Measurements from ENCODE around the gene HMGCL.
"Not testable (repeated sequence)": the region's sequence is repeated elsewhere in the genome, so short reads cannot be mapped to it uniquely, and the experiment has no call there.

HMGCL gene

DNA sequence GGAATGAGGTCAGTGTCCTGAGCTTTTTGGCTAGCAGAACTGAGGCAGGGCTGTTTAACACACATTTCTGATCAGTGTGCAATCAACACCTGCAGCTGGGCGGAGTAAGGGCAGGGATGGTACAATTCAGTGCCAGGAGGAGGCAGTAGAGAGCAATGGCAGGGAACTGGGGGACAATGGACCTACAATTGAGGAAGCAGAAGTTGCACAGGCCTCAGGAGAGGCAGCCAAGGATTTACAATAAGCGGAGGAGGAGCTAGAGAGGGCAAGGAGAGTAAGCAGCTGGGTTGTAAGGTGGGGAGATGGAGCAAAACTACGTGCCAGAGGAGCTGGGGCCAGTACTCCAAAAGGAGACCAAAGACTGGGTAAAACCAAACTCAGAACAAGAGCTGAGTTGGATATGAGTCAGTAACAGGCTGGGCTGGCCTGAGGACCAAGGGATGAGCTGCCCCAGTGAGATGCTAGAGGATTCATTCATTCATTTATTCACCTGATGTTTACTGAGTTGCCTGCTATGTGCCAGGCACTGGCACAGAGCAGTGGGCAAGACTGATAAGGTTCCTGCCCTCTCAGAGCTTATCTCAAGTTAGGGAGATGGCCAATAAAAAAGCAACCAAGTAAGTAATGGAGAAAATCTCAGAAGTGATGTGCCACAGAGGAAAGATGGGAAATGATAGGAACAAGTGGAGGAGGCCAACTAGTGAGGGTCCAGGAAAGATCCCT, 14.2 kb downstream of the HMGCL start:
- Mint-ChIP-seq H3K27me3 (no peaks in the 10 kb centered on the region), H3K27ac (no peak overlapping the region), H3K9me3 (no peaks in the 10 kb centered on the region), H3K4me3 (no peak overlapping the region), H3K36me3 (ENCODE audit: low read depth) (peaks cover 38% of the 10 kb centered on the region), H3K4me1 (ENCODE audit: low read depth) (peaks cover 7% of the 10 kb centered on the region)
- peak; percentile 69 for DNase-seq

DNA sequence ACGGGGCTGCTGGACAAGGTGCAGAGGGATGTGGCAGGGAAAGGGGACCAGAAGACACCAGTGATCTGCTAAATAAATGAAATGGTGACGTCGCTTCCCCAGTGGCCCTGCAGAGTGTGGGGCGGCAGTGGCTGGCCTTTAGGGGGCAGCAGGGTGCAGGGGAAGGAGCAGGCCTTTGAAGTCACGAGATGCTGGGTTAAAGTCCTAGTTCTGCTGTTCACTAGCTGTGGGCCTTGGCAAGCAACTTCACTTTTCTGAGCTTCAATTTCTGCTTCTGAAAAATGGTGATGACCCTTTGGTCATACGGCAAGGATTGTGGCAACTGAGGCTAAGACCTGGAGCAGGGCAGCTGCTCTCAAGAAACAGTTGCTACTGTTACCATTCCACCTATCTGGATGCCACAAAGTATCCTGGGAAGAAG, 15.5 kb downstream of the HMGCL start:
- peak; percentile 86 for DNase-seq
- Mint-ChIP-seq H3K9me3 (no peaks in the 10 kb centered on the region), H3K27ac (no peak overlapping the region), H3K36me3 (ENCODE audit: low read depth) (peaks cover 31% of the 10 kb centered on the region), H3K4me1 (ENCODE audit: low read depth) (peaks cover 7% of the 10 kb centered on the region), H3K4me3 (no peak overlapping the region), H3K27me3 (no peaks in the 10 kb centered on the region)

DNA sequence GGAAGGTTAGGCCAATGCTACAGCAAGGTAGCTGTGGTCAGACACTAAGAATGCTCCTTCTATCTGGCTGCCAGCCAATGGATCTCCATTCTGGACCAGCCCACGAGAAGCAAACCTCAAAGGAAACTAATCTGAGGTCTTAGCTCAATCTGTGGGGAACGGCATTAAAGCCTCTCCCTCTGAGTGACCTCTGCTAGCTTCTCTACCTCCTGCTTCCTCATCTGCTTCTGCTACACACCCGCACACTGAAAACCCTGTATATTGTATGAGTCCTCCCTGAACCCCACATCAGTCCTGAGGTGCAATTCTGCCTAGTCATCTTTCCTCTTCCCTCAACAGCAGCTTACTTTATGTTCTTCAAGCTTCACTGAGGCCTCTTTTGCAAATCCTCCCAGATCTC, 17.8 kb downstream of the HMGCL start:
- H3K36me3 Mint-ChIP-seq (ENCODE audit: low read depth) = peaks cover 13% of the 10 kb centered on the region
- no peak for DNase-seq
- peak overlapping the region; percentile 60 for H3K27ac Mint-ChIP-seq
- no peaks in the 10 kb centered on the region for H3K9me3 Mint-ChIP-seq
- H3K27me3 Mint-ChIP-seq = no peaks in the 10 kb centered on the region
- peaks cover 7% of the 10 kb centered on the region for H3K4me1 Mint-ChIP-seq (ENCODE audit: low read depth)
- no peak overlapping the region for H3K4me3 Mint-ChIP-seq

DNA sequence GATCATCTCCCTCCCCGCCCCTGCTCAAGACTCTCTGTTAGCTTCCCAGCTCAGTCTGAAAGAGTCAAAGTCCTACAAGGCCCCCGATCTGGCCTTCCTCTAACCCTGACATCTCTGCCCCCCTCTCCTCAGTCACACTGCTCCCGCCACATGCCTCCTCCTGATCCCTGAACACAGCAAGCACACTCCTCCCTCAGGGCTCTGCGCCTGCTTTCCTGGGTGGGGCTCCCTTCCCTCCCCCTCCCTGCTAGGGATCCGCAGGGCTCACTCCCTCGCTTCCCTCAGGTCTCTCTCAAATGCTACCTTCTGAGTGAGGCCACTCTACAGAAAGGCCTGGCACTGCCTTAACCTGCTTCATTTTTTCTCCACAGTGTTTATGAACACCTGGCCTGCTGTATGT, 18.9 kb downstream of the HMGCL start:
- peak overlapping the region; percentile 26 for H3K27ac Mint-ChIP-seq
- H3K27me3 Mint-ChIP-seq = no peaks in the 10 kb centered on the region
- no peak for DNase-seq
- no peaks in the 10 kb centered on the region for H3K9me3 Mint-ChIP-seq
- H3K36me3 Mint-ChIP-seq (ENCODE audit: low read depth) = peaks cover 4% of the 10 kb centered on the region
- H3K4me3 Mint-ChIP-seq = no peak overlapping the region
- peaks cover 15% of the 10 kb centered on the region for H3K4me1 Mint-ChIP-seq (ENCODE audit: low read depth)

DNA sequence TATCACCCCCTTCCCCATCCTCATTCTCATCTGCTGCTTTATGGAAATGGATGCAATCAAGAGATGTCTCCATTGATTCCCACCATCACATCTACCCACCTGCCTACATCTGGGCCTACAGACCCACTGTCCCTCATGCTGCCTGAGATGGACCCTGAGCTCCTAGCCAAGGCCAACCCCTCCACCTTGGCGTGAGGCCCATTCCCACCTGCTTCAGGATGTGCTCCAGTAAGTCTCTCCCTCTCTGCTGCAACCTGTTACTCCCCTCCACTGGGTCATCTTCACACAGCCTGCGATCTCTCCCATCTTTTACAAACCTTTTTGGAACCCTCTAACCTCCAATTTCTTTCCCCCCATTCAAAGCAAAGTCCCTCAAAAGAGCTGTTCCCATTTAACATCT, 20.2 kb downstream of the HMGCL start:
- DNase-seq = no peak
- no peaks in the 10 kb centered on the region for H3K27me3 Mint-ChIP-seq
- peaks cover 14% of the 10 kb centered on the region for H3K4me1 Mint-ChIP-seq (ENCODE audit: low read depth)
- peaks cover 8% of the 10 kb centered on the region for H3K36me3 Mint-ChIP-seq (ENCODE audit: low read depth)
- no peak overlapping the region for H3K4me3 Mint-ChIP-seq
- no peaks in the 10 kb centered on the region for H3K9me3 Mint-ChIP-seq
- H3K27ac Mint-ChIP-seq = peak overlapping the region; percentile 19

DNA sequence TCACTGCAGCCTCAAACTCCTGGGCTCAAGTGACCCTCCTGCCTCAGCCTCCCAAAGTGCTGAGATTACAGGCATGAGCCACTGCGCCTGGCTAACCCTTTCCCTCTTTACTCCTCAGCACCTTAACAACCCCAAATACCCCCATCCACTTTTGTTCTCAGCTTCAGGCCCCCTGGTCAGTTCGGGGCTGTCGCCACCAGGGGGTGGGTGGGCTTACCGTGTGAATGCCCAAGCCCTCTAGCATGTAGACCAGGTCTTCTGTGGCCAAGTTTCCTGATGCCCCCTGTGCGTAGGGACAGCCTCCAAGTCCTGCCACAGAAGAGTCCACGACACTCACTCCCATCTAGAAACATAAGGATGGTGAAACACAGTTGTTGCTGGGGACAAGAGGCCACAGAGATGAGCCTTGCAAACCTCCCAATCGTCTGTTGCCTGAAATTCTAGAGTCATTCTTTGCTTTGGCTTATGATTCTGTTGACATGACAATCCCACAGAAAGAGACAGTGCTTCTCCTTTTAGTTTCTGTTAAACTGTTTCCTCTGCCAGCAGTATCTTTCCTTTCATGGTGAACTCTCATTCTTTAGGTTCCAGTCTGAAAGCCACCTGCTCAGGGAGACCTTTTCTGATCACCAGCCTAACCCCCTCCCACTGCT, 20.9 kb downstream of the HMGCL start:
- no peak for DNase-seq
- peak overlapping the region; percentile 61 for H3K27ac Mint-ChIP-seq
- H3K4me1 Mint-ChIP-seq (ENCODE audit: low read depth) = peaks cover 16% of the 10 kb centered on the region
- no peaks in the 10 kb centered on the region for H3K9me3 Mint-ChIP-seq
- H3K27me3 Mint-ChIP-seq = no peaks in the 10 kb centered on the region
- peaks cover 14% of the 10 kb centered on the region for H3K36me3 Mint-ChIP-seq (ENCODE audit: low read depth)
- no peak overlapping the region for H3K4me3 Mint-ChIP-seq

DNA sequence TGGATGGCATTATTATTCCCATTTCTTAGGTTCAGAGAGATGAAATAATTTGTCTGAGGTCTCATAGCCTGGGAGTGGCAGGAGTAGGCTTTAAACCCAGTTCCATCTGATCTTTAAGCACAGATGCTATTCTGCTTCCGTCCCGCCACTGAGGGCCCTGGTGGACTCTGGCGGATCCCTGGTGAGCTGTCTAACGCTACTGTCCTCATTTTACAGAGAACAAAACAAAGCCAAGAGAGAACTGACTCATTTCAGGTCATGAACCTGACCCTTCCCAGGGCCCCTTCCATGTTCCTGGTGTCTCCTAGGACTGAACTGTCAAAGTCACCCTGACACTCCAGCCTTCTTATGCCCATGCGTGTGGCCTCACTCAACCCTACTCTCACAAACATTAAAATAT, 21.6 kb downstream of the HMGCL start:
- DNase-seq = no peak
- H3K36me3 Mint-ChIP-seq (ENCODE audit: low read depth) = peaks cover 20% of the 10 kb centered on the region
- H3K9me3 Mint-ChIP-seq = no peaks in the 10 kb centered on the region
- H3K4me3 Mint-ChIP-seq = no peak overlapping the region
- peak overlapping the region; percentile 61 for H3K27ac Mint-ChIP-seq
- H3K27me3 Mint-ChIP-seq = no peaks in the 10 kb centered on the region
- H3K4me1 Mint-ChIP-seq (ENCODE audit: low read depth) = peaks cover 21% of the 10 kb centered on the region

DNA sequence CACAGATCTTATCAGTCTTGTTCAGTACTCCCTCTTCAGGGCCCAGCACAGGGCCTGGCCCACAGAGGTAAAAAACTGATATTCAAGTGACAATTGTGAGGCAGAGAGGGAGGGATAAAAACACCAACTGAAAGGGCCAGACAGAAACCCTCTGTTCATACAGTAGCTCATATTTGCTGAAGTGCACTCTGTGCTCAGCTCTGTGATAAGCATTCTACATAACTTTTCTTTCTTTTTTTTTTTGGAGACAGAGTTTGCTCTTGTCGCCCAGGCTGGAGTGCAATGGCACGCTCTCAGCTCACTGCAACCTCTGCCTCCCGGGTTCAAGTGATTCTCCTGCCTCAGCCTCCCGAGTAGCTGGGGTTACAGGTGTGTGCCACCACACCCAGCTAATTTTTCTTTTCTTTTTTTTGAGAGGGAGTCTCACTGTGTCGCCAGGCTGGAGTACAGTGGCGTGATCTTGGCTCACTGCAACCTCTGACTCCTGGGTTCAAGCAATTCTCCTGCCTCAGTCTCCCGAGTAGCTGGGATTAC, 22.4 kb downstream of the HMGCL start:
- not testable (repeated sequence) for H3K27me3 Mint-ChIP-seq, DNase-seq
- peaks cover 26% of the 10 kb centered on the region for H3K36me3 Mint-ChIP-seq (ENCODE audit: low read depth)

DNA sequence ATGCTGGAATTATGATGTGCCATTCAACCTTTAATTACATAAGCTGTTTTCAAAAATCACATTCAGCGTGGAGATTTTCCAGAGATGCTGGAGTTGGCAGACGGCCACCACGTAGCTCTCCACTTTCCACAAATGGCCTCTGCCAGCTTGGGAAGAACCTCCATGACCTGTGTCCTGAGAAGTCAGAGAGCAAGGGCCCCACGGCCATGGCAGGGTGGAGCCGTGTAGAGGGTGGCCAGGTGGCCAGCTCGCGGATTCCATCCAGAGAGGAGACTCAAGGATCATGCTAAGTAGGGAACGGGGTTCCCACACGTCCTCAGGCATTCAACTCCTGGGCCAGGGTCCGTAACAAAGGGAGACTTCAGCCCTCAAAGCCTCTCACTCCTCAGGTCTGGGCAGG, 23.4 kb downstream of the HMGCL start:
- Mint-ChIP-seq H3K9me3 (no peaks in the 10 kb centered on the region), H3K27me3 (no peaks in the 10 kb centered on the region), H3K27ac (peak overlapping the region; percentile 51), H3K4me3 (peak overlapping the region; percentile 98), H3K4me1 (ENCODE audit: low read depth) (peaks cover 21% of the 10 kb centered on the region), H3K36me3 (ENCODE audit: low read depth) (peaks cover 34% of the 10 kb centered on the region)
- DNase-seq = no peak

More for the DNA sequence above, 22.4 kb downstream of the HMGCL start:
- H3K27ac Mint-ChIP-seq = peak overlapping the region; percentile 67
- peaks cover 21% of the 10 kb centered on the region for H3K4me1 Mint-ChIP-seq (ENCODE audit: low read depth)
- not testable (repeated sequence) for H3K9me3 Mint-ChIP-seq, H3K4me3 Mint-ChIP-seq

DNA sequence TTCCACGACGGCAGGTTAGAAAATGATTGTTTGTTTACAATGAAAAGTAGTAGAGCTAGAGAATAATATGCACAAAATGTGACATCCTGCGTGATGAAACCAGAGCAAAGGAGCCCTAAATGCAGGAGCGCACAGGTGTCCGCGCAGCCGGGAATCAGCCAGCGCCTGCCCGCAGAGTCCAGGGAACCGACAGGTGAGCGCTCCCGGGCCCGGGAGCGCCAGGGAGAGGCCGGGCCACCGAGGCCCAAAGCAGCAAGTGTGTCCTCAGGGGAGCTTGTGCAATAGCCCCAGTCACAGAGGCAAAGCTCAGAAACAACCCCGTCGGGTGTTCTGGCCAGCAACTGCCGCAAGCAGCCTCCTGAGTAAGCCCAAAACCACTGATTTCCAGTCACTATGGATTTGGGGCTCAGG, 23.9 kb downstream of the HMGCL start:
- peak overlapping the region; percentile 94 for H3K27ac Mint-ChIP-seq
- no peaks in the 10 kb centered on the region for H3K9me3 Mint-ChIP-seq
- peak; percentile 32 for DNase-seq
- H3K4me3 Mint-ChIP-seq = peak overlapping the region; percentile 98
- peaks cover 39% of the 10 kb centered on the region for H3K36me3 Mint-ChIP-seq (ENCODE audit: low read depth)
- H3K27me3 Mint-ChIP-seq = no peaks in the 10 kb centered on the region
- H3K4me1 Mint-ChIP-seq (ENCODE audit: low read depth) = peaks cover 21% of the 10 kb centered on the region

DNA sequence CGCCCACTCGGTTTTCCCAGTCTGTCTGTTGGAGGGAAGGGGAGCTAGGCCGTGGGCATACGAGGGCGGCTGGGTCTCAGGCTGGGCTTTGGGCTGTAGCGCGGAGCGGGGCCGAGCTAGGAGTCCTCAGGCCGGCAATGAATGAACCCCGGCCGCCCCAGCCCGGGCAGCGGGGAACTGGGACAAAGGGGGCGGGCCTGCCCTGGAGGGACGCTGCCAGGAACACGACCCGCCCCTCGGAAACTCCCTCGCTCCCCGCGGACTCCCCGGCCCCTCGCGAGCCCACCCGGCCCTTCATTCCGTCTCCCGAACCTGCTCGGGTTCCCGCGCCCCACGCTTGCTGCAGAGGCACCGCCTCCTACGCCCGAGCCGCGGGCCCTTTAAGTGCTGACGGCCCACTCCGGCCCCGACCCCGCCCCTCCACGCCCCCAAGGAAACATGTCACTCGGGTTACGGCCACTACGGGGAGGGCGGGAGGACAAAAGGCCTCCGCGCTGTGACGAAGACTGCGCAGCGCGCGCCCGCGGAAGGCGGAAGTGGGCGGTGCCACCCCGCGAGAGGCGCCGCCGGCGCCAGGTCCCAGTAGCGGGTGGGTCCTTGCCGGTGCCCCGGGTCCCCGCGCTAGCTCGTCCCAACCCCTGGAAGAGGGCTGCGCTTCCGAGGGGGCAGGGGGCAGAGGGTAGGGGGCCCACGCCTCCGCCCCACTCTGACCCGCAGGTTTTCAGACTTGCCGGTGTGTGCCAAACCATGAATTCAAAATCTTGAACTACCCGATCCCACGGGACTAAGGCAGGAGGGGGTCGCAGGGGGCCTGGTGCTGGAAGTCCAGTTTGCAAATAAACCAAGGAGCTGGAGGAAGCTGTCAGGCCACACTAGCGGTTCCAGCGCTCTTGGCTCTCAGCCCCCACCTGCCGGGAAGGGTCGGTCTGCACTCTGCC, 24.6 kb downstream of the HMGCL start, which contains the start of gene GALE:
Gene GALE, minus strand, starts transcription at position 355 of the 938 bp plus-strand sequence. CDS start 1,747 bp downstream, outside the sequence.
- Mint-ChIP-seq H3K9me3 (no peaks in the 10 kb centered on the region), H3K27me3 (no peaks in the 10 kb centered on the region), H3K4me3 (peak within 1 kb of the TSS; percentile 98), H3K36me3 (ENCODE audit: low read depth) (peaks cover 44% of the 10 kb centered on the region), H3K4me1 (ENCODE audit: low read depth) (peaks cover 21% of the 10 kb centered on the region), H3K27ac (peak within 1 kb of the TSS; percentile 94)
- DNase-seq = peak; percentile 98

DNA sequence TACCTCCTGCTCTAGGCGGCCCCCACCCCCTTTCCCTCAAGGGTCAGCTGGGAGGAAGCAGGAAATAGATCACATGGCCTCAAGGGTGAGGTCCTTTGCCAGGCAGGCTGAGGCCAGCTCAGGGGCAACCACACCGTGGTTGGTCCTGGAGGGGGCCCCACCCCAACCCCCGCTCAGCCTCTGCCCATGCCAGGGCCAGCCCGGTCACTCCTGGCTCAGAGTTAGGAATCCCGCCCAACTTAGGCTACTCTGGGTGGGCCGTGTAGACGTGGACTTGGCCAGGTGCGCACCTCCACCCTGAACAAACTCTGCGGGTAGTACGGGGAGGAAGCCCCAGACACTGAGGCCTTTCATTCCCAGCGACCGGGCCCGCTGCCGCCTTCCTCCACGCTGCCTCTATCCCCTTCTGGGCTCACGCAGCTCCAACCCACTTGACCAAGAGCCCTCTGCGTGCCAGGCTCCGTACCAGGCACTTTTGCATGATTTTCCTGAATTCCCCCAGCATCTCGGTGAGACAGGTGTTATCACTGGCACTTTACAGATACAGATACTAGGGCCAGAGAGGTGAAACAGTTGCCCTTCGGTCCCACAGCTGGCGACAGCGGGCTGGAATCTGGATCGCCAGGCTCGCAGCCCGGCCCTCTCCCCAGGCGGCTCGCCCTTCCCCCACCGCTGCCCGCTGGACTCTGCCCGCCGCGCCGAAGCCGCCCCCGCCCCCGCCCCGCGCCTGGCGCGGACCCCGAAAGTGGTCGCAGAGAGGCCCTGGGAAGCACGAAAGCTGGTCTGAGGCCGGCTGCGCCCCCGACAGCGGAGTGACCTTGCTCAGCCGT, 25.4 kb downstream of the HMGCL start:
- Mint-ChIP-seq H3K4me1 (ENCODE audit: low read depth) (peaks cover 21% of the 10 kb centered on the region), H3K36me3 (ENCODE audit: low read depth) (peaks cover 52% of the 10 kb centered on the region), H3K9me3 (no peaks in the 10 kb centered on the region), H3K4me3 (peak overlapping the region; percentile 98), H3K27me3 (no peaks in the 10 kb centered on the region), H3K27ac (peak overlapping the region; percentile 94)
- DNase-seq = peak; percentile 55

DNA sequence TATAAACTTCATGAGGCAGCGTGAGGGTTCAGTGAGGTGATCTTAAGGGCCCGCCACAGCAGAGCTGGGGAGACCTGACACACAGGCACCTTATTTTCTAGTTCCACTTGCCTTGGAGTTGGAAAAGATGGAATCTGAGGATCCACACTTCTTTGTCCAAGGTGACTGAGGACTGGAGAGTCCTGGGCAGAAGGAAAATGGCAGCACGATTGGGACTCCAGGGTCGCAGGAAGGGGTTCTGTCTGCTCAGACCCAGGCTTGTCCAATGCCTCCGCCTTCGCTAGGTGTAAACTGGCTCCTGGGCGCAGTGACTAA, 26.0 kb downstream of the HMGCL start:
- Mint-ChIP-seq H3K9me3 (no peaks in the 10 kb centered on the region), H3K27me3 (no peaks in the 10 kb centered on the region), H3K4me3 (peak overlapping the region; percentile 98), H3K36me3 (ENCODE audit: low read depth) (peaks cover 57% of the 10 kb centered on the region), H3K27ac (peak overlapping the region; percentile 94), H3K4me1 (ENCODE audit: low read depth) (peaks cover 21% of the 10 kb centered on the region)
- no peak for DNase-seq

All from activated T-cell treated with anti-CD3 and anti-CD28 coated beads, Interleukin-2, amount 50 U/mL, for 24 hours (primary cell).